ENCODE results near the gene ITGB5.

DNA sequence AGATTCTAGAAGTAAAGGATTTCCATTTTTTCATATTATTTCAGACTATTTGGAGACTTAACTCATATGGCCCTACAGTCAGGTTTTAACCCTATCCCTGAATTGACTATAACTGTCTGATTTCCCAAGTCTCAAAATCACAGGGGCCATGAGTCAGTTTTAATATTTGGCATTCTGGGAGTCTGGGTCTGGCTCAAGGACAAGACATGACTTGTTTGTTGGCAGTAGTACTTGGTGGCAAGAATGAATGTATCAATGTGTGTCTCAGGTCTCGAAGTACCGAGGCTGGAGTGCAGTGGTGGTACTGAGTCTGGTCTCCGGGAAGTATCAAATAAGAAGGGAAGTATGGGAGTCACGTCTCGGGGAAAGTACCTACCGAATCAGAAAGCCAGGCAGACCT lies 146.1 kb downstream of the ITGB5 start:
- TF ChIP-seq POLR2A (IDR thresholded peaks at IDR 0.05; ENCODE audit: low read depth, low read length) (no peak), POLR2AphosphoS5 (IDR thresholded peaks at IDR 0.05; ENCODE audit: low read depth, low read length) (no peak), POU2F2 (IDR thresholded peaks at IDR 0.05; ENCODE audit: low read depth, low read length) (no peak)
